Keratinocyte (primary cell): ENCODE results near the gene ZNF691. TPM values are rescaled to one million over a fixed set of nuclear protein-coding genes. Genes with fewer than 3 reads are reported as not detected.

ENCODE experiments used
- DNase-seq: peaks from one replicate; pipeline ENCODE4 v3.0.0-alpha.2; 2011; ENCODE audit warnings: low read depth, missing footprints, low spot score
- FAIRE-seq: peaks from 2 replicates; lab custom pipeline; 2011; peaks lifted over from hg19 to GRCh38; lab: Jason Lieb, UNC
- H2AFZ ChIP-seq: 2 replicates; pipeline ENCODE4 v1.6.0; 2012; ENCODE audit warnings: low read length, control low read depth, inconsistent platforms; ENCODE audit not compliant: control insufficient read depth
- H3K27ac ChIP-seq: 2 replicates; pipeline ENCODE4 v1.5.1; 2011; ENCODE audit warnings: low read length; ENCODE audit not compliant: control insufficient read depth, insufficient read depth
- H3K27me3 ChIP-seq: 3 replicates; pipeline ENCODE4 v1.6.0; 2011; ENCODE audit warnings: low read length; ENCODE audit not compliant: control insufficient read depth, insufficient read depth; ENCODE audit errors: extremely low read depth
- H3K36me3 ChIP-seq, 2 experiments: 2 replicates in 1 of 2; 3 replicates in 1 of 2; pipeline ENCODE4 v1.5.1; 2011; ENCODE audit warnings: low read length in 2 of 2, mild to moderate bottlenecking in 1 of 2; ENCODE audit not compliant: control insufficient read depth in 2 of 2, insufficient read depth in 2 of 2; ENCODE audit errors: extremely low read depth in 1 of 2
- H3K4me1 ChIP-seq: 3 replicates; pipeline ENCODE4 v1.5.1; 2011; ENCODE audit warnings: low read length; ENCODE audit not compliant: control insufficient read depth, insufficient read depth; ENCODE audit errors: extremely low read depth
- H3K4me2 ChIP-seq: 3 replicates; pipeline ENCODE4 v1.6.0; 2011; ENCODE audit warnings: low read depth, low read length; ENCODE audit not compliant: control insufficient read depth, insufficient read depth; ENCODE audit errors: extremely low read depth
- H3K4me3 ChIP-seq, 3 experiments: fragments of 200-600 bp in 1 of 3; sonication (generic) in 1 of 3; 2 replicates in 2 of 3; 3 replicates in 1 of 3; pipeline ENCODE4 v1.5.1; 2011 to 2016; ENCODE audit warnings: low read length in 3 of 3, mild to moderate bottlenecking in 3 of 3, control low read depth in 2 of 3, inconsistent platforms in 1 of 3, low read depth in 1 of 3, mixed read lengths in 1 of 3, mixed run types in 1 of 3, moderate library complexity in 1 of 3; ENCODE audit not compliant: control insufficient read depth in 2 of 3, insufficient read depth in 2 of 3; ENCODE audit errors: extremely low read depth in 1 of 3
- H3K79me2 ChIP-seq: 2 replicates; pipeline ENCODE4 v1.6.0; 2012; ENCODE audit warnings: low read length; ENCODE audit not compliant: control insufficient read depth, insufficient read depth
- H3K9ac ChIP-seq: 3 replicates; pipeline ENCODE4 v1.6.0; 2011; ENCODE audit warnings: low read length; ENCODE audit not compliant: control insufficient read depth, insufficient read depth; ENCODE audit errors: extremely low read depth
- H3K9me1 ChIP-seq: 3 replicates; pipeline ENCODE4 v1.6.0; 2011; ENCODE audit warnings: low read length; ENCODE audit not compliant: control insufficient read depth, insufficient read depth; ENCODE audit errors: extremely low read depth
- H3K9me3 ChIP-seq: 2 replicates; pipeline ENCODE4 v1.5.1; 2012; ENCODE audit warnings: low read depth, low read length; ENCODE audit not compliant: control insufficient read depth
- H4K20me1 ChIP-seq: 3 replicates; pipeline ENCODE4 v1.6.0; 2011; ENCODE audit warnings: low read length; ENCODE audit not compliant: control insufficient read depth, insufficient read depth; ENCODE audit errors: extremely low read depth
- EZH2 ChIP-seq: IDR thresholded peaks from one replicate; pipeline ENCODE4 v1.6.1; 2012; ENCODE audit warnings: inconsistent platforms, mild to moderate bottlenecking, low read length, moderate library complexity
- dilution Hi-C: fragments of 300-500 bp; cut with MboI; formaldehyde crosslinking; loops from one replicate; pipeline ENCODE4 v1.7.0; 2020; ENCODE audit warnings: low sequenced_read_pairs; ENCODE audit not compliant: extremely low pct_ligation_motif_present
- polyA plus RNA-seq, 5 experiments: library from polyadenylated mRNA; depleted of rRNA in 3 of 5; stranded (reverse) in 3 of 5; stranded (forward) in 1 of 5; unstranded in 1 of 5; fragments of >200 nt; gene quantifications; 1 replicate in 1 of 5; 2 replicates in 3 of 5; 3 replicates in 1 of 5; pipeline versions ENCODE4 v1.2.1 to v1.2.3, GENCODE V29; 2011 to 2012; ENCODE audit warnings: missing spikeins in 2 of 5, low read depth in 1 of 5, low replicate concordance in 1 of 5
- TF ChIP-seq, protein P1 (sequence below), 3 experiments: IDR thresholded peaks in 1 of 3; conservative IDR thresholded peaks in 1 of 3; optimal IDR thresholded peaks in 1 of 3; 2 replicates in 2 of 3; 3 replicates in 1 of 3; pipeline versions ENCODE3 to v1.5.1; 2011; ENCODE audit warnings: low read length in 3 of 3, mild to moderate bottlenecking in 3 of 3, moderate library complexity in 2 of 3, control low read depth in 1 of 3, inconsistent platforms in 1 of 3; ENCODE audit not compliant: insufficient read depth in 2 of 3; ENCODE audit errors: extremely low read depth in 1 of 3

ZNF691 gene
- polyA plus RNA-seq, 1 donor (not counting 4 experiments of a cell fraction or from before 2014, with no cell fraction given), result 3.8 TPM

DNA sequence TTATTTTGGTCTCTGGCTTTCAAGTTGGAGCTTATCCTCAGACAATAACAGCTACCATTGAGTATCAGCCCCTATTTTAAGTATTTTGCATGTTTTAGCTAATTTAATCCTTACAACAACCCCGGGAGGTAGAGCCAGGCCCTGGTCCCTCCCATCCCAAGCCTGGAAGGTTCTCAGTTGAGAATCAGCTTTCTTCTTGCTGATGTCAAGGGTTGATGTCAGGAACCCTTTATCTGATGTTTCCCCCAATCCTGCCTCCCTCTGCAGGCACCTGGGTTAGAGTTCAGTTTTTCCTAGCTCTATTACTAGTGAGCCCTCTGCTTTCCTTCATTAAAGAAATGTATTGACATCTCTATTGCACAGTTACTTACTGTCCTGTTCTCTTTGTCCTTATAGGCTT, 25.6 kb upstream of the ZNF691 start:
- dilution Hi-C loops, result no loop called here
- Histone ChIP-seq H3K4me1 (peaks cover 13% of the 10 kb centered on the region), H3K36me3 (no peaks in the 10 kb centered on the region), H3K9ac (no peak overlapping the region), H3K9me1 (no peaks in the 10 kb centered on the region), H3K4me3 (no peak overlapping the region), H2AFZ (no peak overlapping the region), H3K27me3 (no peaks in the 10 kb centered on the region), H4K20me1 (no peaks in the 10 kb centered on the region), H3K79me2 (no peaks in the 10 kb centered on the region), H3K9me3 (no peaks in the 10 kb centered on the region), H3K27ac (no peak overlapping the region), H3K4me2 (no peak overlapping the region)
- FAIRE-seq, result no peak
- no peak for DNase-seq
- TF ChIP-seq EZH2, result no peak
- TF ChIP-seq, protein P1, sequence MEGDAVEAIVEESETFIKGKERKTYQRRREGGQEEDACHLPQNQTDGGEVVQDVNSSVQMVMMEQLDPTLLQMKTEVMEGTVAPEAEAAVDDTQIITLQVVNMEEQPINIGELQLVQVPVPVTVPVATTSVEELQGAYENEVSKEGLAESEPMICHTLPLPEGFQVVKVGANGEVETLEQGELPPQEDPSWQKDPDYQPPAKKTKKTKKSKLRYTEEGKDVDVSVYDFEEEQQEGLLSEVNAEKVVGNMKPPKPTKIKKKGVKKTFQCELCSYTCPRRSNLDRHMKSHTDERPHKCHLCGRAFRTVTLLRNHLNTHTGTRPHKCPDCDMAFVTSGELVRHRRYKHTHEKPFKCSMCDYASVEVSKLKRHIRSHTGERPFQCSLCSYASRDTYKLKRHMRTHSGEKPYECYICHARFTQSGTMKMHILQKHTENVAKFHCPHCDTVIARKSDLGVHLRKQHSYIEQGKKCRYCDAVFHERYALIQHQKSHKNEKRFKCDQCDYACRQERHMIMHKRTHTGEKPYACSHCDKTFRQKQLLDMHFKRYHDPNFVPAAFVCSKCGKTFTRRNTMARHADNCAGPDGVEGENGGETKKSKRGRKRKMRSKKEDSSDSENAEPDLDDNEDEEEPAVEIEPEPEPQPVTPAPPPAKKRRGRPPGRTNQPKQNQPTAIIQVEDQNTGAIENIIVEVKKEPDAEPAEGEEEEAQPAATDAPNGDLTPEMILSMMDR (optimal IDR thresholded peaks at IDR 0.05 in 1 of 3, IDR thresholded peaks at IDR 0.05 in 1 of 3, conservative IDR thresholded peaks at IDR 0.05 in 1 of 3; ENCODE audit: extremely low read depth in 1 of 3, insufficient read depth in 2 of 3, low read length in 3 of 3), result no peak

DNA sequence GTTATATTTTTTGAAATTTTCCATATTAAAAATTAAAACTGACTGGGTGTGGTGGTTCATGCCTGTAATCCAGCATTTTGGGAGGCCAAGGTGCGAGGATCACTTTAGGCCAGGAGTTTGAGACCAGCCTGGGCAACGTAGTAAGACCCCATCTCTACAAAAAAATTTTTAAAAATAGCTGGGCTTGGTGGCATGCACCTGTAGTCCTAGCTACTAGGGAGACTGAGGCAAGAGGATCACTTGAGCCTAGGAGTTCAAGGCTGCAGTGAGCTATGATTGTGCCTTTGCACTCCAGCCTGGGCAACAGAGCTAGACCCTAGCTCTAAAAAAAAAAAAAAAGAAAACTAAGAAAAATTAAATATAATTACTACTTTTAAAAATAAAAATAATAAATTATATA, 24.7 kb upstream of the ZNF691 start:
- Histone ChIP-seq H3K9ac (no peak overlapping the region), H3K4me3 (no peak overlapping the region), H2AFZ (no peak overlapping the region), H3K27ac (no peak overlapping the region), H4K20me1 (no peaks in the 10 kb centered on the region), H3K27me3 (no peaks in the 10 kb centered on the region), H3K9me3 (no peaks in the 10 kb centered on the region), H3K4me2 (no peak overlapping the region), H3K9me1 (no peaks in the 10 kb centered on the region), H3K36me3 (no peaks in the 10 kb centered on the region), H3K4me1 (peaks cover 8% of the 10 kb centered on the region), H3K79me2 (no peaks in the 10 kb centered on the region)
- dilution Hi-C loops, result no loop called here
- no peak for FAIRE-seq
- TF ChIP-seq, protein P1 (optimal IDR thresholded peaks at IDR 0.05 in 1 of 3, IDR thresholded peaks at IDR 0.05 in 1 of 3, conservative IDR thresholded peaks at IDR 0.05 in 1 of 3; ENCODE audit: extremely low read depth in 1 of 3, insufficient read depth in 2 of 3, low read length in 3 of 3), result no peak
- no peak for TF ChIP-seq EZH2
- DNase-seq, result no peak
